HEK293T (cell line): ENCODE results near the gene XKR3.

Experiments
- ARNT ChIP-seq: fragments of 450-650 bp; IDR thresholded peaks from 2 replicates; pipeline ENCODE4 v1.6.1; 2017; ENCODE audit warnings: mild to moderate bottlenecking
- CTBP1 ChIP-seq: fragments of 450-650 bp; IDR thresholded peaks from 2 replicates; pipeline ENCODE4 v1.6.1; 2016; ENCODE audit warnings: borderline replicate concordance
- ELF4 ChIP-seq: fragments of 450-650 bp; IDR thresholded peaks from 2 replicates; pipeline ENCODE4 v1.6.1; 2017; ENCODE audit warnings: antibody characterized with exemption
- FOXK2 ChIP-seq: fragments of 450-650 bp; IDR thresholded peaks from 2 replicates; pipeline ENCODE4 v1.6.1; 2016; ENCODE audit warnings: mild to moderate bottlenecking
- HDGF ChIP-seq: fragments of 450-650 bp; IDR thresholded peaks from 2 replicates; pipeline ENCODE4 v1.6.1; 2017; ENCODE audit warnings: antibody characterized with exemption, borderline replicate concordance
- L3MBTL2 ChIP-seq: fragments of 450-650 bp; conservative IDR thresholded peaks from 2 replicates; pipeline ENCODE4 v1.6.1; 2016; ENCODE audit warnings: mild to moderate bottlenecking
- SP1 ChIP-seq: fragments of 450-650 bp; IDR thresholded peaks from 2 replicates; pipeline ENCODE4 v1.6.1; 2017
- ZNF384 ChIP-seq: fragments of 450-650 bp; IDR thresholded peaks from 2 replicates; pipeline ENCODE4 v1.6.1; 2016
- TF ChIP-seq, protein P1 (sequence below): fragments of 450-650 bp; IDR thresholded peaks from 2 replicates; pipeline ENCODE4 v1.6.1; 2016

DNA sequence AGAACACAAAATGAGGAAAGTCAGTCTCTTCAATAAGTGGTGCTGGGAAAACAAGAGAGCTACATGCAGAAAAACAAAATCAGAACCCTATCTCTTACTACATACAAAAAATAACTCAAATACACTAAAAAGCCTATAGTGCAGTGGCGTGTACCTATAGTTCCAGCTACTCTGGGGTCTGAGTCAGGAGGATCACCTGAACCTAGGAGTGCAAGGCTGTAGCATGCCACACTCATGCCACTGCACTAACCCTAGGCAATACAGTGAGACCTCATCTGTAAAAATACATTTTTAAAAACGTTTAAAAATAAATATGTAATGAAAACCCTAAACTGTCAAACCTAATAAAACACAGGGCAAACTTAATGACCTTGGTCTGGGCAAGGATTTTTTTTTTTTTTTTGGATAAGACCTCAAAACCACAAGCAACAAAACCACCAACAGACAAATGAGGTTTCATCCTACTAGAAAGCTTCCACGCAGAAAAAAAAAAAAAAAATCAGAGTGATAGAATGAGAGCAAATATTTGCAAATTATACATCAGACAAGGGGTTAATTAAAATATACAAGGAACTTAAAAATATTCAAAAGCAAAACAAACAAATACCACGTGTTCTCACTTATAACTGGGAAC, 35.2 kb downstream of the XKR3 start:
- TF ChIP-seq L3MBTL2 (no peak), CTBP1 (no peak), ZNF384 (no peak), SP1 (no peak), ARNT (no peak), FOXK2 (no peak), HDGF (no peak), ELF4 (no peak)
- TF ChIP-seq, protein P1, sequence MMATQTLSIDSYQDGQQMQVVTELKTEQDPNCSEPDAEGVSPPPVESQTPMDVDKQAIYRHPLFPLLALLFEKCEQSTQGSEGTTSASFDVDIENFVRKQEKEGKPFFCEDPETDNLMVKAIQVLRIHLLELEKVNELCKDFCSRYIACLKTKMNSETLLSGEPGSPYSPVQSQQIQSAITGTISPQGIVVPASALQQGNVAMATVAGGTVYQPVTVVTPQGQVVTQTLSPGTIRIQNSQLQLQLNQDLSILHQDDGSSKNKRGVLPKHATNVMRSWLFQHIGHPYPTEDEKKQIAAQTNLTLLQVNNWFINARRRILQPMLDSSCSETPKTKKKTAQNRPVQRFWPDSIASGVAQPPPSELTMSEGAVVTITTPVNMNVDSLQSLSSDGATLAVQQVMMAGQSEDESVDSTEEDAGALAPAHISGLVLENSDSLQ: no peak
